ENCODE measurements around the gene DLL1.

DLL1 gene

DNA sequence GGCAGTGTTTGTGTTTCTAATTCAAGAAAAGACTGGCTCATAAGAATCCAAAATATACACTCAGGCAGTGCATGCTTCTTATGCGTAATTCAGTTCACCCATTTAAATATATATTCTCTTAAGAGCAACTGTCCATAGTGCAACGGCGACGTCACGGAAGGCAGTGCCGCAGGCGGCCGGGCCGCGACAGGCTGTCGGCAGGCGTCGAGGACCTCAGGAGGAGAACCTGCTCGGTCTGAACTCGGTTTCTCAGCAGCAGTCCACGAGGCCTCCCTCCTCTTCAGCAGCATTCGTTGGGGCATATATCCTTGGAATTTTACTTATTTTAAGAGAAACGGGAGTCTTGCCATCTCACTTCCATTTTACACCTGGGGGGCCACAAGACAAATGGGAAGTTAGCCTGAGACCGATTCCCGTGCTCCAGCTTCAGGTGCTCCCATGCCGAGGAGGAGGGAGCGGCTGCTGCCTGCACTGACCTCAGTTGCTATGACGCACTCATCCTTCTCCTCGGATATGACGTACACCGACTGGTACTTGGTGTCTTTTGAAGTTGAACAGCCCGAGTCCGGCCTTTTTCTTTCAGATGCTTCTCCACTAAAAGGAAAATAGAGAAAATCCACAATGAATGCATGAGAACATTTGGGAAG lies 8.2 kb downstream of the DLL1 start:
- Mint-ChIP-seq H3K4me1 (peaks cover 22% of the 10 kb centered on the region), H3K4me3 (no peak overlapping the region), H3K27me3 (peaks cover 64% of the 10 kb centered on the region), H3K9me3 (no peaks in the 10 kb centered on the region), H3K36me3 (no peaks in the 10 kb centered on the region), H3K27ac (no peak overlapping the region)
- no peak for DNase-seq
- CTCF ChIA-PET: no interaction called here

- CTCF ChIA-PET: no interaction called here
- peaks cover 26% of the 10 kb centered on the region for H3K4me1 Mint-ChIP-seq
- H3K36me3 Mint-ChIP-seq: no peaks in the 10 kb centered on the region
- H3K9me3 Mint-ChIP-seq: no peaks in the 10 kb centered on the region
- no peak overlapping the region for H3K27ac Mint-ChIP-seq
- H3K27me3 Mint-ChIP-seq: peaks cover 64% of the 10 kb centered on the region
- no peak for DNase-seq
- H3K4me3 Mint-ChIP-seq: no peak overlapping the region
Observed at GRCh38 chr6:170281331-170282292, 9.3 kb downstream of the DLL1 start.

- Mint-ChIP-seq H3K4me3 (peak overlapping the region; percentile 54), H3K9me3 (no peaks in the 10 kb centered on the region), H3K36me3 (no peaks in the 10 kb centered on the region), H3K27me3 (peaks cover 67% of the 10 kb centered on the region), H3K27ac (peak overlapping the region; percentile 74), H3K4me1 (peaks cover 26% of the 10 kb centered on the region)
- CTCF ChIA-PET: no interaction called here
- DNase-seq: no peak
Observed at GRCh38 chr6:170280689-170281045, 10.2 kb downstream of the DLL1 start.

DNA sequence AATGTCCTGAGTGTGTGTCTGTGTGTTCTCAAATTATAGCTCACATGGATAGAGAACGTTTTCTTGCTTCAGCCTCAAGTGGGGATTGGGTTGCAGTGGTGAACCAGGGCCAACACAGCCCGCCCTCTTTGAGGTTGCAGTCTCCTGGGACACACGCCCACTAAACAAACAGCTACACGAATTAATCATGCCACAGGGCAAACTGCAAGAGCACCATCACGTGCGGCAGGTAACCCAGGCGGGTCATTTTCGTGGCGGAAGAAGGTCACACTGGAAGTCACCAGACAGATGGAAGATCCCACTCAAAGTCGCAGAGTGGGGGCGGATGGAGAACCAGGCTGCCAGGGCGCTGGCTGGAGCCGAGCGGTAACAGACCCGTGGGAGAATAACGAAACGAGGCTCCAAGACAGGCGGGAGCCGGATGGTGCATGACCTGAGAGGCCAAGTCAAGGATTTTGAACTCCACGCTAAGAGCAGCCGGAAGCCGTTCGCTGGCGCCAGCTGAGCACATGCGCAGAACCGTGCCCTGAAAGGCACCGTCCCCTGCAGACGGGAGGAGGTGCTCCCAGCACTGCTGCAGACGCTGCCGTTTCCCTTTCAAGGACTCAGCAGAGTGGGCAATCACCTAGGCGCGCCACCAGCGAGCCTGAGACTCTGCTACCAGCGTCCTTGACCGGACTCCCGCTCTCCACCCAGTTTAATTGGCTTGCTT lies 10.7 kb downstream of the DLL1 start:
- Mint-ChIP-seq H3K4me3 (peak overlapping the region; percentile 54), H3K27me3 (peaks cover 67% of the 10 kb centered on the region), H3K9me3 (no peaks in the 10 kb centered on the region), H3K36me3 (no peaks in the 10 kb centered on the region), H3K27ac (peak overlapping the region; percentile 74), H3K4me1 (peaks cover 28% of the 10 kb centered on the region)
- CTCF ChIA-PET: no interaction called here
- DNase-seq: peak; percentile 52

DNA sequence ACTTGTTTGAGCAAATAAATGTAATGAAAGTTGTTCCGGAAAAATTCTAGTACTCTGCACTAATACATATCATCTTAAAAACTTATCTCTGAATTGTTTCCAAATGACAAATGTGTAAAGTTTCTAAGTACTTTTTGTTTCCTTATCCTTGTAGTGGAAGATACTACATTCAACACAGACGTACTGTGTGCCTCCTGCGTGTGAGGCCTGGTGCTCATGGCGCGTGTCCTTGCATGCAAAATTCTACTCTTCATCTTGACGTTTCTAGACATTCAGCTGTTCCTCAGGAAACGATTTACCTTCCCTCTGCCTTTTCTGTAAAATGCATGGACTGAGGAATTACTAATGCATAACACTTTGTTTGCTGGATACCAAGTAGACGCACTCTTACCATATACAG lies 11.5 kb downstream of the DLL1 start:
- no peak for DNase-seq
- peaks cover 68% of the 10 kb centered on the region for H3K27me3 Mint-ChIP-seq
- H3K27ac Mint-ChIP-seq: peak overlapping the region; percentile 19
- no peaks in the 10 kb centered on the region for H3K36me3 Mint-ChIP-seq
- H3K4me3 Mint-ChIP-seq: no peak overlapping the region
- peaks cover 28% of the 10 kb centered on the region for H3K4me1 Mint-ChIP-seq
- CTCF ChIA-PET: no interaction called here
- H3K9me3 Mint-ChIP-seq: no peaks in the 10 kb centered on the region

- H3K4me3 Mint-ChIP-seq: no peak overlapping the region
- H3K27ac Mint-ChIP-seq: peak overlapping the region; percentile 69
- H3K4me1 Mint-ChIP-seq: peaks cover 30% of the 10 kb centered on the region
- H3K36me3 Mint-ChIP-seq: no peaks in the 10 kb centered on the region
- DNase-seq: no peak
- H3K9me3 Mint-ChIP-seq: no peaks in the 10 kb centered on the region
- CTCF ChIA-PET: no interaction called here
- H3K27me3 Mint-ChIP-seq: peaks cover 75% of the 10 kb centered on the region
Observed at GRCh38 chr6:170278743-170279094, 12.2 kb downstream of the DLL1 start.

DNA sequence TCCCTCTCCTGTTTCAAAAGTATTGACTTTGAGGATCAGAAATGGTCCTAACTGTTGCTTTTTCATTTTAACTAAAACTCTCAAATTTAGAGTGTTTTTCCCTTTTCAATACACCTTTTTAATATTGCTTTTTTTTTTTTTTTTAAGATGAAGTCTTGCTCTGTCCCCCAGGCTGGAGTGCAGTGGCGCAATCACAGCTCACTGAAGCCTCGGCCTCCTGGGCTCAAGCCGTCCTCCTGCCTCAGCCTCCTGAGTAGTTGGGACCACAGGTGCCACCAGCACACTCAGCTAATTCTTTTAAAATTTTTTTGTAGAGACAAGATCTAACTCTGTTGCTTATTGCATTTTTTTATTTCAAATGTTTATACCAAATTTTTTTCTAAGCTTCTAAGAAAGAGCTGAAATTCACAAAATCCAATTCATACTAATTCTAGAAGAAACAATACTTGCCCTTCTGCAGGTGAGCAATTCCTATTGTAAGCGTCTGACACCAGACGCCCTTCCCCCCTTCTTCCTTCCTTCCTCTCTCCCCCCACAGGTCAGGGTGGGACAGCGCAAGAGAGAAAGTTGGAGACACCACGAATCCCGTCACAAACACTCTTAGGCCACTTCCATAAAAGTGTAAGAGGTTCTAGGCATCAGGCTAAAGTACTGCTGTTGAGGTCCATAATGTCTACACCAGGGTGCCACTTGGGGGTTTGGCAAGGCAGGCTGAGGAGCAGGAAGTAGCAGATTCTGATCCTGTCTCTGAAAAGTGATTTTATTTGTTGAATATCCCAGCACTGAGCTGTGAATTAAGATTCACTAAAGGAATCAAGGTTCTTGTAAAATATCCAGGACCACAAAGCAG lies 12.8 kb downstream of the DLL1 start:
- Mint-ChIP-seq H3K27me3 (peaks cover 81% of the 10 kb centered on the region), H3K36me3 (peaks cover 2% of the 10 kb centered on the region), H3K9me3 (no peaks in the 10 kb centered on the region), H3K4me1 (peaks cover 32% of the 10 kb centered on the region), H3K4me3 (no peak overlapping the region), H3K27ac (peak overlapping the region; percentile 69)
- no peak for DNase-seq
- CTCF ChIA-PET: no interaction called here

DNA sequence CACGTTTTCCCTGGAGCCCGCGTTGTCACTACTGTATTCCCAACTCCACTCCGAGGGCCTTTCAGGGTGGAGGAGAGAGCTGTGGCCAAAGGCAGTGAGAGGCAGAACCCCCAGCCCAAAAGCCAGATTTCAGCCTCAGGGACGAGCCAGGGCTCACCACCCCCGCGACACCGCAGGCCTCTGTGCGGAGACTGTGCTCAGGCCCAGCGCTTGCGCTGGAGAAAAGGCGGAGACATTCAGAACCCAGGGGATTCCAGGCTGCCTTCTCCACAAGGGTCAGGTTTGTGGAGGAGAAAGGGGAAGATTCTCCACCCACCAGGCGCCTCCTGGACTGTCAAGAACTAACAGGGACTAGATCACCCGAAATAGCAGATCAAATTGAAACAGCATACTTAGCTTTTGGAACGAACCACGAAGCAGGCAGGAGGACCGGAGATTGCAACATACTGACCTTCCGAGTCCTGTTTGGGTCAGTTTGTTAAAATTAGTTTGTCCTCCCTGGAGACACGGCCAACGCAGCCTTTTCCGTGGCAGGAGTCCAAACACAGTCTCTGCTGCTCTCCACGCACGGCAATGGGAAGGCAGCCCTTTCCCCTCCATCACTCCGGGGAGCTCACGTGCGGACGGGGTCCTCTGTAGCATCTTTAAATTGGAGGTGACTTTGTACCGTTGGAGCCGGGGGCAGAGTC lies 14.4 kb downstream of the DLL1 start:
- H3K4me1 Mint-ChIP-seq: peaks cover 48% of the 10 kb centered on the region
- H3K36me3 Mint-ChIP-seq: peaks cover 2% of the 10 kb centered on the region
- DNase-seq: no peak
- H3K27me3 Mint-ChIP-seq: peaks cover 91% of the 10 kb centered on the region
- no peak overlapping the region for H3K27ac Mint-ChIP-seq
- CTCF ChIA-PET: no interaction called here
- no peaks in the 10 kb centered on the region for H3K9me3 Mint-ChIP-seq
- no peak overlapping the region for H3K4me3 Mint-ChIP-seq

GRCh38 chr6:170274713-170275560 lies 15.9 kb downstream of the DLL1 start:
- Mint-ChIP-seq H3K4me1 (peaks cover 51% of the 10 kb centered on the region), H3K27me3 (peaks cover 90% of the 10 kb centered on the region), H3K36me3 (peaks cover 2% of the 10 kb centered on the region), H3K27ac (no peak overlapping the region), H3K9me3 (no peaks in the 10 kb centered on the region), H3K4me3 (no peak overlapping the region)
- CTCF ChIA-PET: no interaction called here
- no peak for DNase-seq

- DNase-seq: no peak
- Mint-ChIP-seq H3K27me3 (peaks cover 94% of the 10 kb centered on the region), H3K36me3 (peaks cover 2% of the 10 kb centered on the region), H3K27ac (no peak overlapping the region), H3K9me3 (no peaks in the 10 kb centered on the region), H3K4me3 (no peak overlapping the region), H3K4me1 (peaks cover 39% of the 10 kb centered on the region)
- CTCF ChIA-PET: no interaction called here
Observed at GRCh38 chr6:170273681-170274080, 17.2 kb downstream of the DLL1 start.

GRCh38 chr6:170273191-170273590 lies 17.7 kb downstream of the DLL1 start:
- Mint-ChIP-seq H3K4me3 (peak overlapping the region; percentile 31), H3K9me3 (no peaks in the 10 kb centered on the region), H3K4me1 (peaks cover 34% of the 10 kb centered on the region), H3K27me3 (peaks cover 94% of the 10 kb centered on the region), H3K36me3 (peaks cover 2% of the 10 kb centered on the region), H3K27ac (no peak overlapping the region)
- DNase-seq: no peak
- CTCF ChIA-PET: no interaction called here

DNA sequence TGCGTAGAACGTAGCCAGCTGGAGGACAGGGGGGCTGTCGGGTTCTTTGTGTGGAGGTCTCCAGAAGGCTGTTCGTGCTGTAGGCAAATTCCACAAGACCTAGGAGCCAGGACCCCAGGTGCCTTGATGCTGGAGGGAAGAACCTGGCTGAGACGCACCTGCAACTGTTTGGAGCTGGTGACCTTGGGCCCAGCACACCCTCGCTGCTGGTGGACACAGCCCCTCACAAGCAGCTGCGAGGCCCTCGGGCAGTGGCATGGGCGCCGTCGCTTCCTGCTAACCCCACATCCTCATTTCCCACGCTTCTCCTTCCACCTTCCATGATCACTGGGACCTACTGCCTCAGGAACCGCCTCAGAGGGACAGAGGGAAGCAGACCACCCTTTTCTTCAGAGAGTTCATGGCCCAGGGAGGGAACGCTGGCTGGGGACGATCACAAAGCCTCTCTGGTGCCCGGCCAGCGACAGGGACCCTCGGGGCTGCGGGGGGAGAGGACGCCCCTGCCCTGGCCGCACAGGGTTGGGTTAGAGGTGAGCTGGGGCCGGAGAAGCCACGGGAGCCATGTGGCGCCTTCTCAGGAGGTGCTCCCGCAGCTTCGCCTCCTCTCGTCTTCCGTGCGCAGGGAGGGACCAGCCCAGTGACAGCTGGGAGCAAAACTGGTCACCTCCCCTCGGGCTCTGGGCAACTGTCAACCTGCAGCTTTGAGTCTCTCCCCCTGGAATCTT lies 18.4 kb downstream of the DLL1 start:
- no peak for DNase-seq
- no peaks in the 10 kb centered on the region for H3K9me3 Mint-ChIP-seq
- H3K27ac Mint-ChIP-seq: peak overlapping the region; percentile 90
- CTCF ChIA-PET: no interaction called here
- peak overlapping the region; percentile 70 for H3K4me3 Mint-ChIP-seq
- peaks cover 30% of the 10 kb centered on the region for H3K4me1 Mint-ChIP-seq
- H3K27me3 Mint-ChIP-seq: peaks cover 94% of the 10 kb centered on the region
- peaks cover 2% of the 10 kb centered on the region for H3K36me3 Mint-ChIP-seq
